Measurements from ENCODE around the gene BAZ1A.

BAZ1A gene, protein sequence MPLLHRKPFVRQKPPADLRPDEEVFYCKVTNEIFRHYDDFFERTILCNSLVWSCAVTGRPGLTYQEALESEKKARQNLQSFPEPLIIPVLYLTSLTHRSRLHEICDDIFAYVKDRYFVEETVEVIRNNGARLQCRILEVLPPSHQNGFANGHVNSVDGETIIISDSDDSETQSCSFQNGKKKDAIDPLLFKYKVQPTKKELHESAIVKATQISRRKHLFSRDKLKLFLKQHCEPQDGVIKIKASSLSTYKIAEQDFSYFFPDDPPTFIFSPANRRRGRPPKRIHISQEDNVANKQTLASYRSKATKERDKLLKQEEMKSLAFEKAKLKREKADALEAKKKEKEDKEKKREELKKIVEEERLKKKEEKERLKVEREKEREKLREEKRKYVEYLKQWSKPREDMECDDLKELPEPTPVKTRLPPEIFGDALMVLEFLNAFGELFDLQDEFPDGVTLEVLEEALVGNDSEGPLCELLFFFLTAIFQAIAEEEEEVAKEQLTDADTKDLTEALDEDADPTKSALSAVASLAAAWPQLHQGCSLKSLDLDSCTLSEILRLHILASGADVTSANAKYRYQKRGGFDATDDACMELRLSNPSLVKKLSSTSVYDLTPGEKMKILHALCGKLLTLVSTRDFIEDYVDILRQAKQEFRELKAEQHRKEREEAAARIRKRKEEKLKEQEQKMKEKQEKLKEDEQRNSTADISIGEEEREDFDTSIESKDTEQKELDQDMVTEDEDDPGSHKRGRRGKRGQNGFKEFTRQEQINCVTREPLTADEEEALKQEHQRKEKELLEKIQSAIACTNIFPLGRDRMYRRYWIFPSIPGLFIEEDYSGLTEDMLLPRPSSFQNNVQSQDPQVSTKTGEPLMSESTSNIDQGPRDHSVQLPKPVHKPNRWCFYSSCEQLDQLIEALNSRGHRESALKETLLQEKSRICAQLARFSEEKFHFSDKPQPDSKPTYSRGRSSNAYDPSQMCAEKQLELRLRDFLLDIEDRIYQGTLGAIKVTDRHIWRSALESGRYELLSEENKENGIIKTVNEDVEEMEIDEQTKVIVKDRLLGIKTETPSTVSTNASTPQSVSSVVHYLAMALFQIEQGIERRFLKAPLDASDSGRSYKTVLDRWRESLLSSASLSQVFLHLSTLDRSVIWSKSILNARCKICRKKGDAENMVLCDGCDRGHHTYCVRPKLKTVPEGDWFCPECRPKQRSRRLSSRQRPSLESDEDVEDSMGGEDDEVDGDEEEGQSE (N-terminal part only)

DNA sequence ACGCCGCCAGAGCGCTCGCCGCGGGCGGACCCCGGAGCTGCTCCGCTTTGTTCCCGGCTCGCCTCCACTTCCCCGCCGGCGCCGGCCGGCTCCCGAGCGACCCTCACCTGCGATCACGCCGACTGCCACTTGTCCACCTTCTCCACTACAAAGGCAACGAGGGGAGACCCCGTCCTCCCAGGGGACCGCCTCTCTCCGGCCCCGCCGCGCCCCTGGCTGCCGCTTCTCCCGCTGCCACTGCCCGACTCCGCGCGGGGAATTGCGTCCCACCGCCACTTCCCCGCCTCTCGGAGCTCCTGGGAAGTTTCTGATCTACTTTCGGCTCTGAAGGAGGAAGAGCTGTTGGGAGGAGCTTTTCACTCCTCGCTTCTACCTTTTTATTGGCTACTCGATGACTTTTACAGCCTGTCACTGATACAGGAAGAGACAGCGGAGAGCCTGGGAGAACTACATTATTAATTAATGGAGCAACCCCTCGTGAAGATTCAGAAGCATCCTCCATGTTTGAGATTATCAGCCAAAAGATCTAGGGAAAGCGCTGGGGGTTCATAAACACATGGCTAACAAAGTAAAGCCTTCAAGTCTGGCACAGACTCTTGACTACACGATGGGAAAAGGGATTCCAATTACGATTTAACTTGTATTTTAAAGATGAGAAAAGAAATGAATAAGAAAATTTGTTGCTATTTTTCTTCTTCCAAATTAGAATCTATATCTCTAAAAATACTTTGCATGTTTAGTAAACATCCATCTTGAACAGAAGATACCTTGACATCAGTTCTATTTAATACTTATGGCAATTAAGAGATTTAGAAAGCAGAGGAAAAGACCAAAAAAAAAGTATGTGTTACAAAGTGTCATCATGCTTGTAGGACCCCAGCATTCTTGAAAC lies at the start of gene BAZ1A:
Gene BAZ1A, minus strand, starts transcription at position 330 of the 892 bp plus-strand sequence. CDS start 756 bp downstream, outside the sequence.
- peak in 2 of 4 experiments; percentile 5 to 6 for DNase-seq

DNA sequence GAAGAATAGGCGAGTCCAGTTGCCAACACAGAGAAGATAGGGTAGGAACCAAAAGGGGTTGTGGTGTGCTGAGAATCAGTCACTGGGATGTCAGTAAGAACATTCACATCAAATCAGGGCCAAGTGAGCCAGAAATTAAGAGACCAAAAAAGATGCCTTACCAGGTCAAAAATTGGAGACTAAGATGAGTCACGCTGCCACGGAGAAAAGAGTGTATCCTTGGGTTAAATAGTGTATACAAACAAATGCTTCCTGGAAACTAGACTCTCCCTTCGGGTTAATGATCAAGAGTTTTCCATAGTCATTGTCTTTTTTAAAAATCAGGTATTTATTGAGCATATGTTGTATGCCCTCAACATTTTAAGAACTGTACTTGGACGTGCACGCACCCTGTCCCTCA lies 45.2 kb upstream of the BAZ1A start:
- no peak for DNase-seq

DNA sequence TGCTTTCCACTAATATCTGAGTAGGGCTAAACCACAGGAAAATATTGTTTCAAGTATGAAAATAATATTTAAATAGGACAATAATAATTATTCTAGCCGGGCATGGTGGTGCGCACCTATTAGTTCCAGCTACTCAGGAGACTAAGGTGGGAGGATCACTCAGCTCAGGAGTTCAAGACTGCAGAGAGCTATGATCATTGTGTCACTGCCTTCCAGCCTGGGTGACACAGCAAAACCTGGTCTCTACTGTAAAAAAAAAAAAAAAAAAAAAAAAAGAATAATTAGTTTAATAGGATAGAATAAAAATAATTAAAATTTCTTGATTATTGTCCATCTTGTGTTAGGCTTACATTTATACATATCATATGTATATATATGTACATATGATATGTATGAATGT lies 38.5 kb upstream of the BAZ1A start:
- DNase-seq = no peak

DNA sequence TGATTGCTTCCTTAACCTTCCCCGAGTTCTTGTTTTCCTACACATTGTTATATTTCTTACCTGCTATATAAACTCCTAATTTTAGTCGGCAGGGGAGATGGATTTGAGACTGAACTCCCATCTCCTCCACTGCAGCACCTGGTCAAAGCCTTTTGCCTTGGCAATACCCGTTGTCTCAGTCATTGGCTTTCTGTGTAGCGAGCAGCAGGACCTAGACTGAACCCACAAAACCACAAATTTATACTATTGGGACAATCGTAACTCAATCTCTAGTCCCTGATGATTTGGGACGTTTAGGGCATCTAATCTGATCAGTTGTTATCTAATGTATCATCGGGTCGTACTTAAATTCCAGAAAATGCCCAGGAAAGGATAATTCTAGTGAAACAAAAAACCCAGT lies 37.8 kb upstream of the BAZ1A start:
- no peak for DNase-seq

DNA sequence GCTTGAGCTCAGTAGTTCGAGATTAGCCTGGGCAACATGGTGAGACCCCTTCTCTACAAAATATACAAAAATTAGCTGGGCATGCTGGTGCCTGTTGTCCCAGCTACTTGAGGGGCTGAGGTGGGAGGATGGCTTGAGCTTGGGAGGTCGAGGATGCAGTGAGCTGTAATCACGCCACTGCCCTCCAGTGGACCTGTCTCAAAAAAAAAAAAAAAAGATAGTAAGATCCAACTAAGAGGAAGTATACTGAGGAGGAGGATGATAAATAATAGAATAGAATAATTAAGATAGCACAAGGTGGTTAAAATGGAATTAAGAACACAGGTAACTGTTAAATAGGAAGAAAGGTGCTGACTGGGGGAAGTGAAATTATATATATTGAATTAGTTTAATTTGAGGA lies 37.0 kb upstream of the BAZ1A start:
- DNase-seq = no peak

DNA sequence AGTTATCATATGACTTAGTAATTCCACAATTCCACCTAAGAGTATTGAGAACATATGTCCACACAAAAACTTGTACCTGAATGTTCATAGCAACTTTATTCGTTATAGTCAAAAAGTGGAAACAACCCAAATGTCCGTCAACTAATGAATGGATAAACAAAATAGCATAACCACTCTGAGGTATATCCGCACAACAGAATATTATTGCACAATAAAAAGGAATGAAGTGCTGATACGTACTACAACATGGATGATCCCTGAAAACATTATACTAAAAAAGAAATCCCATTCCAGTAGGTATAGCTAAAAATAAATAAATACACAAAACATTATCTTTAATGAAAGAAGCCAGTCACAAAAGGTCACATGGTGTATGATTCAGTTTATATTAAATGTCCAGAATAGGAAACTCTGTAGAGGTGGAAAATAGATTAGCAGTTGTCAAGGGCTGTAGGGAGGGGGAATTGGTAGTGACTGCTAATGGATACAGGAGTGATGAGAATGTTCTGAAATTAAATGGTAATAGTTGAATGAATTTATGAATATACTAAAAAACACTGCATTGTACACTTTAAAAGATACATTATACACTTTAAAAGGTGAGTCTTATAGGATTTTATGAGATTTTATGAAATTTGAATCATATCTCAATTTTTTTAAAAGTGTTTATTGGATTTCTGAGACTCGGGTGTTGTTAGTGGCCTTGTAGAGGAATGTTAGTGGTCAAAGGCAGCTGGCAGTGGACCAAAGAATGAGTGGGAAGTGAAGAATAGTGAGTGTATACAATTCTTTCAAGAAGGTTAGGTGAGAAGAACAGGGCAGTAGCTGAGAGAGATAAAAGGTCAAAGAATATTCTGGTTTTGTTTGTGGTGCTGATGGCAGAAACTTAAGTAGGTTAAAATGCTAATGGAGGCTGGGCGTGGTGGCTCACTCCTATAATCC lies 36.3 kb upstream of the BAZ1A start:
- no peak for DNase-seq

DNA sequence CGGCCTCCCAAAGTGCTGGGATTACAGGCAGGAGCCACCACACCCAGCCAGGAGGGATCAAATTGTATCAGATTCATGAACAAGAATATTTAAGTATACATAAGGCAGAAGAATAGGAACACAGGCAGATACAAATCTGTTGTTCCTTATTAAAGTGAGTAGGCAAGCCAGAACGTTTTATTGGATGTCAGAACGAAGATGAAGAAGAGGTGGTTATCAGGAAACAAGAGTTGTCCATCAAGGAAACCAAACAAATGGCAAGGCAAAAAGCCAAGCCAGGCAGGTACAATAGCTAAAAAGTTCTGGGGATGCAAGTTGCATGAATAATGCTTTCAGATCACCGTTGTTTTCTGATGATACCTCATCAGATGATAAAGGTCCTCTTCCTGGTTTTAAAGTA lies 31.1 kb upstream of the BAZ1A start:
- DNase-seq = no peak

DNA sequence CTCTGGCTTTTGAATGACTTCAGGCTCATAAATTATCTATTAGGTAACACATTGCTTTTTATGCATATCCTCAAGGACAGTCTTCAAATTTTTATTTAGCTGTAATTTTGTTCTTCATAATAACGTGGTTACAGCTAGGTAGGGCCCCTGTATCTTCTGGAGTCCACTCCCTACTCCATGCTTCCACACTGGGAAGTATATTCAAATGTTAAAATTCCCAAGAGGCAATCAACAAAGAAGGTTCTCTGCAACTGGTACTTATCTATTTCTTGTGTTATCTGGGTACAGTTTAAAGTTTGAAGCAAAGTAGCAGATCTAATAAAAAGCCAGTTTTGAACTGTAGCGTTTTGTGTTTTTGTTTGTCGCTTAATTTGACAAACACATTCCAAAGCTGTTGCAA lies 20.1 kb upstream of the BAZ1A start:
- no peak for DNase-seq

DNA sequence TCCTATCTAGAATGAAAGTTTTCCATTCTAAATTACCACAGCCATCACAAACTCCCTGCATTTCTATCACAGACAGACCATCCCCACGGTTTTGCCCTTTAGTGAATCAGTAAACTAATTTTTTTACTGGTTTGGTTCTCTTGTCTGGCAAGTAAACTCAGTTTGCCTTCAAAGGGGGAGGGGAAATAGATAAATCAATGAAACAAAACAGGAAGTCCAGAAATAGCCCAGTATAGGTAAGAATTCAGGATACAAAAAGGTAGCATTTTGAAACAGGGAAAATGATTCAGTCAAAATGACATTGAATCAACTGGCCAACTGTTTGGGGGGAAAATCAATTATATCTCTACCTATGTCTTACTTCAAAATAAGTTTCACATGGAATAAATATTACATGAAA lies 15.8 kb upstream of the BAZ1A start:
- DNase-seq = no peak

DNA sequence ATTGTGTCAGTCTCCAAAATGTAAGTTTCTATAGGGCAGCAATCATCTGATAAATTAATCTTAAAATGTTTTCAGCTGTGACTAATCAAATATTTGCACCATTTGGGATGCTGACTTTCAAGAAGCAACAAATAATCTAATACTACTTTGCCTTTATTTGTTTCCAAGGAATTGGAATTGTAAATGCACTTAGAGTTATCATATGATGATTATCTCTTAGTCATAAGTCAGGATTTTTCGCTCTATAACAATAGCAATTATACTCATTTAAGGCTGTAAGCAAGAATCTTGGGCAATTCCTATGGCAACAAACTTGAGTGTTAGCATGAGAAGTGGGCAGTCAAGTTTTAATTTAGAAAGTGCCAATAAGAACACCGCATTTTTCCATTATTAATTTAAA lies 13.0 kb upstream of the BAZ1A start:
- DNase-seq = no peak

DNA sequence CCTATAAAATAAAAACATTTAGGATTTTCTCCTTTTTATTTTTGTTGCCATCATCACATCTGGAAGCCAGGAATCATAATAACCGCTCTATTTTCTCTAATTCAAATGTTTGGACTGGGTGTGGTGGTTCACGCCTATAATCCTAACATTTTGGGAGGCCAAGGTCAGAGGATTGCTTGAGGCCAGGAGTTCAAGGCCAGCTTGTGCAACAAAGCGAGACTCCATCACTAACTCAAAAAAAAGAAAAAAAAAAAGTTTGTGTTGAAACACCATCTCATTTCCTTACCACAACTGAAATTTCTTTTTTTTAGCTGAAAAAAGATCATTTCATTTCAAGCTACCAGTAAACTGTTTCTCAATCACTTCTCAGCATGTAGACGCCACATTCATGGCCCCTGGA lies 8.8 kb upstream of the BAZ1A start:
- DNase-seq = no peak

DNA sequence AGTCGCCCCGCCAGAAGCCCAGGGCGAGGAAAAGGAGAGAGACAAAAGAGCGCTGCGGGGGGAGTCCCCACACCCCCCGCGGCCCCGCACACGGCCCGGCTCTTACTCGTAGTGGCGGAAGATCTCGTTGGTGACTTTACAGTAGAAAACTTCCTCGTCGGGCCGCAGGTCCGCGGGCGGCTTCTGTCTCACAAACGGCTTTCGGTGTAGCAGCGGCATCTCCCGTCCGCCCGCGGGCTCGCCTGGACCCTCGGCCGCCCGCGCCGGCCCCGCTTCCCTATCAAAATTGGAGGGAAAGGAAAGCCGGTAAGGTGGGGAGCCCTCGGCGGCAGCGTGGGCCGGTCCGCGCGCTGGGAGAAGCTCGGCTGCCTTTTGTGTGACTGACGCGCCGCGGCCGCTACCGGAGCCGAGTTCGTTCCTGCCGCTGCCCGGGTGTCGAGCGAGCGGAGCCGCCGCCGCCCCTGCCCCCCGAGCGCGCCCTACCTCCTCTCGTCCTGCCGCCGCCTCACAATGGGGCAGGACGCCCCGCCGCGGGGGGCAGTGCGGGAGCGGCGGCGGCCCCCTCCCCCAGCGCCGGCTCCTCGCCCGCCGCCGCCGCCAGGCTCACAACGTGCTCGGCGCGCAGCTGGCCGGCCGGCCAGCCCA lies 652 bp downstream of the BAZ1A start:
- DNase-seq = peak; percentile 46 to 52 (median 48)

DNA sequence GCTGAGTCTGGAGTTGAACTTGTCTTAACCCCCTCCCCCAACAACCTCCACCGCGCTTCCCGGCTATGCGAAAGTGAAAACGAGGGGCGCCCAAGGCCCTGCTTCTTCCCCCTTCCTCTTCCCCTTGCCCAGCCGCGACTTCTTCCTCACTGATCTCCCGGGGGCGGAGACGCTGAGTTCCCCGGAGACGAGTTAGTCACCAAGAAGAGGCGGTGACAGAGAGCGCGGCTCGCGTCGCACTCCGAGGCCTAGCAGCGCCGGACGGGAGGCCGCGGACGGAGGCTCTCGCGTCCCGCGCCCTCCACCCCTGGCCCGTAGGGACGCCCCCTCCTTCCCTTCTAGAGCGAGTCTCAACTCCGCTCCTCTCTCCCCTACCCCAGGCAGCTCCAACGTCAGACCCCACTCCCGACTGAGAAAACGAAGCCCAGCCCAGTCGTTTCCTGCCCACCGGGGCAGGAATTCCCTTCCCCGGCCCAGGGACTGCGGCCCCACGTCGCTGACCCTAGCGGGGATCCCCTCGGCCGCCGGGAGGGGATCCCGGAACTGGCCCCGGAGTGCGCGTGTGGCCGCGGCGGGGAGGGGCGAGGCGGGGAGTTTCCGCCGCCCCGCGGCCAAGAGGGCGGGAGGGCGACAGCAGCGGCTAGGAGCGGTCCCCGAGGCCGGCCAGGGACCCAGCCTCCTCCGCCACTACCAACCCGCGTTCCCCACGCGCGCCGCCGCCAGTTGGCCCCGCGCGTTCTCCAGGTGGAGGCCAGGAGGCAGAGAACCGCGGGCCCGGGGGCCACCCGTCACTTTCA lies 1.4 kb downstream of the BAZ1A start:
- peak; percentile 54 to 65 (median 62) for DNase-seq

DNA sequence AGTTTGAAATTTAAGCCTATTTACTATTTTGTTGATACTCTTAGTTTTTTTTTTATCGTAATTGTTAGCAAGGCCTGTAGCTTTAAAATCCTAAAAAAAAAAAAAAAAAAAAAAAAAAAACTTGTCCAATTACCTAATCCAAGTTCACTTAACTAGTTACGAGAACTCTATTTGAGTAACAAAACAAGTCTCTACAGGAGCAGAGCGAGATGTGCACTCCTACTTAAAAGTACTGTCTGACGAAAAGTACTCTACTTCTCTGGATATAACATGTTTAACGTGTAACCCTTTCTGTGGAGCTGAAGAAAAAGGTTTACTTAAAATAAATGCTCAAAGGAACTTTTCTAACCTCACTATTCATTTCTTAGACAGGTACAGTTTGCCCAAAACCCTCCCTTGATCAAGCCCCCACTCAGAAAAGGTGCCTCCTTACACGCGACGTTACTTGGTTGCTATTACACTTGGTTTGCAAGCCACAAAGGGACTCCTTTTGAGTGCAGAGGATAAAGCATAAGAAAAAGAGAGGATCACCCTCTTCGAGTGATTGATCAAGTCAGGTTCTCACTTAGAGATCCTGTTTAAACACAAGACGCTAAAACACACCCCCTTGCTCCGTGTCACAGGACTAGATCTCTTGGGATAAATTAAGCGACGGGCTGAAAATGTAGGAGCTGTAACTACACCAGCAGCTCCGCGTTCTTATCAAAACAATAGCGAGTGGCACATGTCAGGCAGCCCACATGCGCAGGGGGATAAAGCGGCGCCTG lies 2.2 kb downstream of the BAZ1A start:
- no peak for DNase-seq

DNA sequence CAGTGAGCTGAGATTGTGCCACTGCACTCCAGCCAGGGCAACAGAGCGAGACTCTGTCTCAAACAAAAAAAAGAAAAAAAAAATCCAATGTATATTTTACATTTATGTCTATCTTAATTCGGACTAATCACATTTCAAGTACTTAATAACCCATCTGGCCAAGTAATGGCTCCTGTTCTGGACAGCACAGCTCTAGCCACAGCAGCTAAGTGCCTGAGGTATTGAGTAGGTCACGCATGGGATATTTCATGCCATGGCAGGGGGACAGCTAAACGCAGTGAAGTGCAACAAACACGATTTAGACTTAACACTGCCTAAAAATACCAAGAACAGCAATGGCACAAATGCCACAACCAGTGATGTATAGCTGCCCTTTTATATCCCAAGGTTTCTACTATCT lies 8.0 kb downstream of the BAZ1A start:
- DNase-seq = no peak

DNA sequence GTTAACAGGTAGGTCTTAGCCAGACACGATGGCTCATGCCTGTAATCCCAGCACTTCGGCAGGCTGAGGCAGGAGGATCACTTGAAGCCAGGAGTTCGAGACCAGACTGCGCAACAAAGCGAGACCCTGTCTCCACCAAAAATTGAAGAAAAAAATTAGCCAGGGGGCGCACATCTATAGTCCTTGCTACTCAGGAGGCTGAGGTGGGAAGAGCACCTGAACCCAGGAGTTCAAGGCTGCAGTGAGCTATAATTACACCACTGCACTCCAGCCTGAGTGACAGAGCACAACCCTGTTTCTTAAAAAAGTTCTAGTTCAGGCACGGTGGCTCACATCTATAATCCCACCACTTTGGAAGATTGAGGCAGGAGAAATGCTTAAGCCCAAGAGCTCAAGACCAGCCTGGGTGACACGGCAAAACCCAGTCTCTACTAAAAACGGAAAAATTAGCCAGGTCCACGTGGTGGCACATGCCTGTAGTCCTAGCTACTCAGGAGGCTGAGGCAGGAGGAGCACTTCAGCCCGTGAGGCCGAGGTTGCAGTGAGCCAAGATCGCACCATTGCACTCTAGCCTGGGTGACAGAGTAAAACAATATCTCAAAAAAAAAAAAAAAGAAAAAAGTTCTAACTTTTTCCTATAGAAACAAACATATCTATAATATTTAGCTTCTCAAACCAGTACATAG lies 9.1 kb downstream of the BAZ1A start:
- DNase-seq = no peak

DNA sequence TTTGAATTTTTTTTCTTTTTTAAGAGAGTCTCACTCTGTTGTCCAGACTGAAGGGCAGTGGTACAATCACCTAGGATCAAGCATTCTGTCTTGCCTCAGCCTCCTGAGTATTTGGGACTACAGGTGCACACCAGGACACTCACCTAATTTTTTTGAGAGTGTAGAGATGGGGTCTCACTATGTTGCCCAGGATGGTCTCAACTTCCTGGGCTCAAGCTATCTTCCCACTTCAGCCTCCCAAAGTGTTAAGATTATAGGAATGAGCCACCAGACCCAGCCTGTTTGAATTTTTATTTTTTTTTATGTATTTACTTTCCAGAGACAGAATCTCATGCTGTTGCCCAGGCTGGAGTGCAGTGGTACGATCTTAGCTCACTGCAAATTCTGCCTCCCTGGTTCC lies 11.3 kb downstream of the BAZ1A start:
- no peak for DNase-seq

DNA sequence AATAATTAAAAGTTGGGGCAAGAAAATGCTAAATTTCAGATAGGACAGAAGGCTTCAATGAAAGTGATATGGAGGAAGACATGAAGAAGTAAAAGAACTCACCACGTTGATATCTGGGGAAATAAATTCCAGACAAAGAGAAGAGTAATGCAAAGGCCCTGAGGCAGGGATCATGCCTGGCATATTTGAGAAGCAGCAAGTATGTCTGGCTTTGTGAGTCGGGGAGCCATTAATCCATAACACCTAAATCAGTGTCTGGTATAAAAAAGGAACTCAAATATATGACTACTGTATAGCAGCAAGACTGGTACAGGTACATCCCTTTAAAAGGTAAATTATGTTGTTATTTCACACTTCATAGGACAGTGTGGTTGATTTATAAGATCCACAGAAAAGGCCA lies 16.4 kb downstream of the BAZ1A start:
- DNase-seq = no peak
